Measurements from ENCODE around the gene SMIM32.

GRCh38 chr5:136242611-136243010 lies 49.6 kb upstream of the SMIM32 start:
- TF ChIP-seq CTCF (IDR thresholded peaks at IDR 0.05 in 4 of 5, conservative IDR thresholded peaks at IDR 0.05 in 1 of 5) (no peak), POLR2A (IDR thresholded peaks at IDR 0.05) (no peak)
